Measurements from ENCODE around the gene IQCE. TPM values are rescaled to one million over a fixed set of nuclear protein-coding genes. Genes with fewer than 3 reads are reported as not detected.

IQCE gene
- total RNA-seq, 1 experiment from 2014 or later: 21.4 TPM

- no peaks in the 10 kb centered on the region for H3K9me3 ChIP-seq (ENCODE audit: control insufficient read depth in 1 of 2, insufficient read depth in 1 of 2, low read depth in 1 of 2, low read length in 2 of 2)
- H3K4me3 ChIP-seq (replicated peaks in 1 of 2; ENCODE audit: low read depth in 1 of 2, low read length in 2 of 2): no peak overlapping the region
- H3K36me3 ChIP-seq (ENCODE audit: control insufficient read depth in 1 of 2, insufficient read depth in 2 of 2, low read length in 2 of 2): no peaks in the 10 kb centered on the region
- ChIA-PET RAD21 (ENCODE audit: low non-redundant PET in 1 of 2, low total read pairs in 2 of 2, uncharacterized antibody in 2 of 2, unreplicated experiment in 2 of 2) (interaction anchor here in 1 of 2 experiments (0.7 kb wide), 1 partner anchor 61 kb away, joined by 3 read pairs; no protein-coding TSS in a partner anchor), CTCF (interaction anchor here (0.7 to 1.1 kb wide), 3 partner anchors 59 to 76 kb away, joined by 3 to 4 read pairs (median 3); no protein-coding TSS in a partner anchor), POLR2A (interaction anchor here (0.7 to 1.2 kb wide), 2 partner anchors 43 to 59 kb away, joined by 4 read pairs; no protein-coding TSS in a partner anchor)
- H3K4me2 ChIP-seq (ENCODE audit: low read length): peak overlapping the region; percentile 62
- ATAC-seq (no peak), DNase-seq (ENCODE audit: low read depth, low spot score) (no peak)
- H3K27me3 ChIP-seq (ENCODE audit: insufficient read depth, low read length): no peaks in the 10 kb centered on the region
- no peaks in the 10 kb centered on the region for H3K79me2 ChIP-seq (ENCODE audit: insufficient read depth, low read length)
- peaks cover 61 to 69% of the 10 kb centered on the region in 2 experiments for H3K4me1 ChIP-seq (ENCODE audit: control insufficient read depth in 1 of 2, insufficient read depth in 2 of 2, low read length in 2 of 2)
- TF ChIP-seq ELF1 (IDR thresholded peaks at IDR 0.05; ENCODE audit: borderline replicate concordance, low read depth) (no peak), POLR2A (IDR thresholded peaks at IDR 0.05; ENCODE audit: borderline replicate concordance, extremely low read depth, insufficient read depth, insufficient read length) (no peak), EZH2 (IDR thresholded peaks at IDR 0.05) (no peak), CEBPB (IDR thresholded peaks at IDR 0.05; ENCODE audit: low read depth) (no peak), SIN3A (IDR thresholded peaks at IDR 0.05; ENCODE audit: low read depth) (no peak), JUND (IDR thresholded peaks at IDR 0.05) (no peak), MAX (IDR thresholded peaks at IDR 0.05) (no peak), ATF3 (IDR thresholded peaks at IDR 0.05) (no peak), EZH2phosphoT487 (IDR thresholded peaks at IDR 0.05; ENCODE audit: borderline replicate concordance) (no peak), ZFX (IDR thresholded peaks at IDR 0.05) (no peak), TCF7L2 (IDR thresholded peaks at IDR 0.05; ENCODE audit: borderline replicate concordance, extremely low read depth, insufficient read depth, insufficient read length) (no peak), FOSL1 (IDR thresholded peaks at IDR 0.05; ENCODE audit: low read depth) (no peak), CBX3 (IDR thresholded peaks at IDR 0.05; ENCODE audit: low read depth) (no peak), SRF (IDR thresholded peaks at IDR 0.05; ENCODE audit: low read depth) (no peak), EGR1 (IDR thresholded peaks at IDR 0.05; ENCODE audit: low read depth) (no peak), CTCF (IDR thresholded peaks at IDR 0.05 in 2 of 3, conservative IDR thresholded peaks at IDR 0.05 in 1 of 3; ENCODE audit: borderline replicate concordance in 1 of 3, insufficient read depth in 1 of 3, low read depth in 2 of 3, low read length in 2 of 3) (no peak), POLR2AphosphoS5 (IDR thresholded peaks at IDR 0.05; ENCODE audit: low read depth, low read length) (no peak)
- no peaks in the 10 kb centered on the region for H4K20me1 ChIP-seq (ENCODE audit: insufficient read depth)
- intact Hi-C loops (cut with micrococcal nuclease): no loop called here
- BruUV-seq (replicated peaks): TSS peak; percentile 33
- H2AFZ ChIP-seq (ENCODE audit: low read depth, low read length, poor library complexity, severe bottlenecking): no peak overlapping the region
- H3K9ac ChIP-seq (ENCODE audit: low read length): no peak overlapping the region
- H3K9me2 ChIP-seq (ENCODE audit: insufficient read depth): no peaks in the 10 kb centered on the region
- H3K27ac ChIP-seq (ENCODE audit: low read depth, low read length): peak overlapping the region; percentile 50
Observed at GRCh38 chr7:2527505-2528467, 31.0 kb upstream of the IQCE start.
